Liver (tissue), 9 donors: Measurements from ENCODE around the gene GJD3. TPM values are rescaled to one million over a fixed set of nuclear protein-coding genes. Genes with fewer than 3 reads are reported as not detected.

Source experiments
- DNase-seq: peaks from one replicate; pipeline ENCODE4 v3.0.0-alpha.2; 2017; ENCODE audit warnings: low spot score
- H3K27ac ChIP-seq, 2 donors: one replicate each; pipeline ENCODE4 v1.7.0; 2013; ENCODE audit warnings: inconsistent platforms in 2 of 2, low read length in 2 of 2, control low read depth in 1 of 2, low read depth in 1 of 2, mild to moderate bottlenecking in 1 of 2
- H3K27me3 ChIP-seq, 4 donors: one replicate each; pipeline versions ENCODE4 v1.6.1 to v1.7.0; 2013; ENCODE audit warnings: low read length in 3 of 4, inconsistent platforms in 1 of 4, mild to moderate bottlenecking in 1 of 4, moderate library complexity in 1 of 4; ENCODE audit not compliant: control insufficient read depth in 4 of 4, insufficient read depth in 4 of 4
- H3K36me3 ChIP-seq, 4 donors: one replicate each; pipeline versions ENCODE4 v1.6.1 to v1.7.0; 2013; ENCODE audit warnings: low read length in 3 of 4, mild to moderate bottlenecking in 3 of 4, low read depth in 1 of 4, moderate library complexity in 1 of 4; ENCODE audit not compliant: control insufficient read depth in 4 of 4, insufficient read depth in 3 of 4
- H3K4me1 ChIP-seq, 4 donors: one replicate each; pipeline versions ENCODE4 v1.6.1 to v1.7.0; 2013; ENCODE audit warnings: low read length in 3 of 4, mild to moderate bottlenecking in 3 of 4, moderate library complexity in 1 of 4; ENCODE audit not compliant: control insufficient read depth in 4 of 4, insufficient read depth in 4 of 4
- H3K4me3 ChIP-seq, 3 donors: one replicate each; pipeline versions ENCODE4 v1.6.1 to v1.7.0; 2013; ENCODE audit warnings: low read length in 3 of 3, control low read depth in 1 of 3, low read depth in 1 of 3, mild to moderate bottlenecking in 1 of 3
- H3K9ac ChIP-seq, 2 donors: one replicate each; pipeline ENCODE4 v1.7.0; 2013; ENCODE audit warnings: low read length in 2 of 2, mild to moderate bottlenecking in 2 of 2, moderate library complexity in 2 of 2, control low read depth in 1 of 2, low read depth in 1 of 2
- H3K9me3 ChIP-seq, 4 donors: one replicate each; pipeline versions ENCODE4 v1.6.1 to v1.7.0; 2013; ENCODE audit warnings: low read length in 3 of 4; ENCODE audit not compliant: control insufficient read depth in 4 of 4
- EGR1 ChIP-seq, 2 donors: IDR thresholded peaks; 2 replicates each; pipeline ENCODE4 v1.6.1; 2016 to 2018; ENCODE audit warnings: antibody characterized with exemption in 2 of 2, low read depth in 2 of 2
- FOXA1 ChIP-seq: IDR thresholded peaks from 2 replicates; pipeline ENCODE4 v1.6.1; 2016; ENCODE audit warnings: antibody characterized with exemption
- GABPA ChIP-seq, 2 donors: IDR thresholded peaks in 1 of 2; conservative IDR thresholded peaks in 1 of 2; 2 replicates each; pipeline ENCODE4 v1.6.1; 2016; ENCODE audit warnings: antibody characterized with exemption in 2 of 2, mild to moderate bottlenecking in 1 of 2, moderate library complexity in 1 of 2
- HNF4A ChIP-seq, 2 donors: conservative IDR thresholded peaks; 2 replicates each; pipeline ENCODE4 v1.6.1; 2016; ENCODE audit warnings: antibody characterized with exemption in 2 of 2, mild to moderate bottlenecking in 2 of 2
- JUND ChIP-seq, 2 donors: IDR thresholded peaks; 2 replicates each; pipeline ENCODE4 v1.6.1; 2016; ENCODE audit warnings: antibody characterized with exemption in 2 of 2
- NR2F2 ChIP-seq: IDR thresholded peaks from 2 replicates; pipeline ENCODE4 v1.6.1; 2016; ENCODE audit warnings: antibody characterized with exemption
- RAD21 ChIP-seq, 2 donors: IDR thresholded peaks; 2 replicates each; pipeline ENCODE4 v1.6.1; 2016; ENCODE audit warnings: antibody characterized with exemption in 2 of 2, mild to moderate bottlenecking in 2 of 2
- REST ChIP-seq: IDR thresholded peaks from 2 replicates; pipeline ENCODE4 v1.6.1; 2016; ENCODE audit warnings: antibody characterized with exemption, mild to moderate bottlenecking
- RXRA ChIP-seq, 2 donors: IDR thresholded peaks; 2 replicates each; pipeline ENCODE4 v1.6.1; 2017 to 2018; ENCODE audit warnings: antibody characterized with exemption in 2 of 2, mild to moderate bottlenecking in 1 of 2
- SP1 ChIP-seq: IDR thresholded peaks from 2 replicates; pipeline ENCODE4 v1.6.1; 2018; ENCODE audit warnings: antibody characterized with exemption, mild to moderate bottlenecking
- YY1 ChIP-seq: IDR thresholded peaks from 2 replicates; pipeline ENCODE4 v1.6.1; 2016; ENCODE audit warnings: antibody characterized with exemption, mild to moderate bottlenecking
- WGBS: extraction: QIAGEN DNeasy Blood & Tissue Kit; methylation state at CpG from one replicate; pipeline ENCODE4 v1.1.7; 2013; 5-methylcytosine and 5-hydroxymethylcytosine counted together
- polyA plus RNA-seq, 2 donors: library from polyadenylated mRNA; stranded (reverse) in 1 of 2; unstranded in 1 of 2; fragments of 200-250 nt in 1 of 2; fragments of >200 nt in 1 of 2; fragmentation: Nextera tagmentation in 1 of 2; extraction: Ambion mirVana in 1 of 2; gene quantifications; one replicate each; pipeline versions ENCODE4 v1.2.1 to v1.2.3, GENCODE V29; 2013 to 2015
- total RNA-seq, 2 donors: library from RNA; depleted of rRNA; stranded (reverse); fragments of >200 nt; gene quantifications; one replicate each; pipeline ENCODE4 v1.2.3, GENCODE V29; 2014
- TF ChIP-seq, protein P1 (sequence below): IDR thresholded peaks from 2 replicates; pipeline ENCODE4 v1.6.1; 2016; ENCODE audit warnings: antibody characterized with exemption
- TF ChIP-seq, protein P2 (sequence below): IDR thresholded peaks from 2 replicates; pipeline ENCODE4 v1.6.1; 2016; ENCODE audit warnings: antibody characterized with exemption
- donor health status: healthy.
- donor health status: healthy.
- donor health status: healthy.
- donor health status: healthy.
- donor health status: healthy.

Gene GJD3
- total and polyA plus RNA-seq, 4 donors = 0.47 to 0.59 (median 0.48) TPM; not detected in 1

GRCh38 chr17:40361925-40362695 is 2.4 kb downstream of the GJD3 start (continued):
- TF ChIP-seq REST (no peak), GABPA (IDR thresholded peaks at IDR 0.05 in 1 of 2, conservative IDR thresholded peaks at IDR 0.05 in 1 of 2) (no peak), NR2F2 (no peak), EGR1 (IDR thresholded peaks at IDR 0.05; ENCODE audit: low read depth in 2 of 2) (no peak), RXRA (IDR thresholded peaks at IDR 0.05) (no peak)

GRCh38 chr17:40361063-40361924 is 3.2 kb downstream of the GJD3 start:
- Histone ChIP-seq H3K9me3 (no peaks in the 10 kb centered on the region), H3K27me3 (no peaks in the 10 kb centered on the region), H3K9ac (no peak overlapping the region), H3K4me1 (peaks cover 3 to 29% (median 19%) of the 10 kb centered on the region in 4 donors), H3K36me3 (no peaks in the 10 kb centered on the region), H3K27ac (no peak overlapping the region), H3K4me3 (no peak overlapping the region)
- DNase-seq = no peak
- TF ChIP-seq, protein P1, sequence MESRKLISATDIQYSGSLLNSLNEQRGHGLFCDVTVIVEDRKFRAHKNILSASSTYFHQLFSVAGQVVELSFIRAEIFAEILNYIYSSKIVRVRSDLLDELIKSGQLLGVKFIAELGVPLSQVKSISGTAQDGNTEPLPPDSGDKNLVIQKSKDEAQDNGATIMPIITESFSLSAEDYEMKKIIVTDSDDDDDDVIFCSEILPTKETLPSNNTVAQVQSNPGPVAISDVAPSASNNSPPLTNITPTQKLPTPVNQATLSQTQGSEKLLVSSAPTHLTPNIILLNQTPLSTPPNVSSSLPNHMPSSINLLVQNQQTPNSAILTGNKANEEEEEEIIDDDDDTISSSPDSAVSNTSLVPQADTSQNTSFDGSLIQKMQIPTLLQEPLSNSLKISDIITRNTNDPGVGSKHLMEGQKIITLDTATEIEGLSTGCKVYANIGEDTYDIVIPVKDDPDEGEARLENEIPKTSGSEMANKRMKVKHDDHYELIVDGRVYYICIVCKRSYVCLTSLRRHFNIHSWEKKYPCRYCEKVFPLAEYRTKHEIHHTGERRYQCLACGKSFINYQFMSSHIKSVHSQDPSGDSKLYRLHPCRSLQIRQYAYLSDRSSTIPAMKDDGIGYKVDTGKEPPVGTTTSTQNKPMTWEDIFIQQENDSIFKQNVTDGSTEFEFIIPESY = no peak
- TF ChIP-seq JUND (IDR thresholded peaks at IDR 0.05) (no peak), YY1 (no peak), SP1 (no peak), FOXA1 (no peak), RAD21 (IDR thresholded peaks at IDR 0.05) (no peak), HNF4A (conservative IDR thresholded peaks at IDR 0.05) (no peak)
- TF ChIP-seq, protein P2, sequence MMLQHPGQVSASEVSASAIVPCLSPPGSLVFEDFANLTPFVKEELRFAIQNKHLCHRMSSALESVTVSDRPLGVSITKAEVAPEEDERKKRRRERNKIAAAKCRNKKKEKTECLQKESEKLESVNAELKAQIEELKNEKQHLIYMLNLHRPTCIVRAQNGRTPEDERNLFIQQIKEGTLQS = no peak
- 80% methylated on average over 32 of the region's 32 CpGs for WGBS

DNA sequence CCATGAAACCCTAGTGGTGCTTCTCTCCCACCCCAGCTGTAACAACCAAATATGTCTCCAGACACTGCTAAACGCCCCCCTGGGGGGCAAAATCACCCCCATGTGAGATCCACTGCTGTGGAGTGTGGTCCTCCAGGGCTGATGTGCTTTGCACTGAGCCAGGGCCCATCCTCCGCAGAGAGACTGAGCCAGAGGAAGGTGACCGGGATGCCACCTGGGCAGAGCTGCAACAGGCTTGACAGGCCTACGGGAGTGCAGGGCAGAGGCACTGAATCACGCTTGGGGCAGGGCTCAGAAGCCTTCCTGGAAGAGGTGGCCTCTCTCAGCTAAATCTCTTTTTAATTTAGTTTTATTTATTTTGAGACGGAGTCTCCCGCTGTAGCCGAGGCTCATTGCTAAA is 4.4 kb downstream of the GJD3 start:
- peaks cover 5 to 38% (median 26%) of the 10 kb centered on the region in 4 donors for H3K4me1 ChIP-seq
- no peak for DNase-seq
- no peak for TF ChIP-seq HNF4A (conservative IDR thresholded peaks at IDR 0.05)
- no peak for TF ChIP-seq JUND (IDR thresholded peaks at IDR 0.05)

More for the DNA sequence above, 4.4 kb downstream of the GJD3 start:
- H3K36me3 ChIP-seq = peaks cover 2 to 4% (median 3%) of the 10 kb centered on the region in 4 donors
- WGBS = 92% methylated on average over 8 of the region's 8 CpGs
- H3K9me3 ChIP-seq = no peaks in the 10 kb centered on the region
- no peaks in the 10 kb centered on the region for H3K27me3 ChIP-seq
- no peak overlapping the region for H3K9ac ChIP-seq
- H3K27ac ChIP-seq = no peak overlapping the region
- no peak overlapping the region for H3K4me3 ChIP-seq
